Left kidney (tissue), 2 donors: ENCODE data around the gene CREB5. TPM values are rescaled to one million over a fixed set of nuclear protein-coding genes. Genes with fewer than 3 reads are reported as not detected.

Experiments used
- DNase-seq: peaks from one replicate; pipeline ENCODE4 v3.0.0-alpha.2; 2013
- polyA plus RNA-seq: library from polyadenylated mRNA; unstranded; fragments of 120-200 nt; gene quantifications from one replicate; pipeline ENCODE4 v1.2.1, GENCODE V29; 2013; ENCODE audit not compliant: insufficient read length

CREB5 gene
- polyA plus RNA-seq, 1 donor = 14.6 TPM

- no peak for DNase-seq
Measured at GRCh38 chr7:28747404-28747803, 335.1 kb downstream of the CREB5 start.

- no peak for DNase-seq
Measured at GRCh38 chr7:28747854-28748253, 335.5 kb downstream of the CREB5 start.

- DNase-seq = no peak
Measured at GRCh38 chr7:28748346-28748745, 336.0 kb downstream of the CREB5 start.

GRCh38 chr7:28748933-28749584 lies 336.7 kb downstream of the CREB5 start:
- DNase-seq = no peak

- no peak for DNase-seq
Measured at GRCh38 chr7:28749638-28750037, 337.3 kb downstream of the CREB5 start.

GRCh38 chr7:28750981-28751380 lies 338.7 kb downstream of the CREB5 start:
- DNase-seq = no peak

- DNase-seq = no peak
Measured at GRCh38 chr7:28753613-28754012, 341.3 kb downstream of the CREB5 start.

GRCh38 chr7:28754027-28754426 lies 341.7 kb downstream of the CREB5 start:
- DNase-seq = no peak

GRCh38 chr7:28754447-28754846 lies 342.1 kb downstream of the CREB5 start:
- no peak for DNase-seq

- no peak for DNase-seq
Measured at GRCh38 chr7:28755255-28755654, 342.9 kb downstream of the CREB5 start.

GRCh38 chr7:28758186-28758585 lies 345.9 kb downstream of the CREB5 start:
- no peak for DNase-seq

GRCh38 chr7:28759475-28759971 lies 347.2 kb downstream of the CREB5 start:
- no peak for DNase-seq

- no peak for DNase-seq
Measured at GRCh38 chr7:28761505-28761904, 349.2 kb downstream of the CREB5 start.

- DNase-seq = no peak
Measured at GRCh38 chr7:28762651-28763050, 350.3 kb downstream of the CREB5 start.

GRCh38 chr7:28766359-28766758 lies 354.0 kb downstream of the CREB5 start:
- no peak for DNase-seq

GRCh38 chr7:28767356-28767755 lies 355.0 kb downstream of the CREB5 start:
- DNase-seq = no peak

- no peak for DNase-seq
Measured at GRCh38 chr7:28768577-28769147, 356.3 kb downstream of the CREB5 start.

- no peak for DNase-seq
Measured at GRCh38 chr7:28771906-28772622, 359.7 kb downstream of the CREB5 start.

GRCh38 chr7:28773423-28774145 lies 361.3 kb downstream of the CREB5 start:
- DNase-seq = no peak

GRCh38 chr7:28774261-28774988 lies 362.1 kb downstream of the CREB5 start:
- DNase-seq = no peak

- no peak for DNase-seq
Measured at GRCh38 chr7:28776463-28777157, 364.3 kb downstream of the CREB5 start.
